Bronchial epithelial cell (primary cell): Measurements from ENCODE around the gene WFIKKN2. TPM values are rescaled to one million over a fixed set of nuclear protein-coding genes. Genes with fewer than 3 reads are reported as not detected.

ENCODE experiments used
- DNase-seq: peaks from one replicate; pipeline ENCODE4 v3.0.0-alpha.2; 2010; ENCODE audit warnings: low read depth
- FAIRE-seq: peaks from 2 replicates; lab custom pipeline; 2011; peaks lifted over from hg19 to GRCh38; lab: Jason Lieb, UNC
- H3K27me3 ChIP-seq: 2 replicates; pipeline ENCODE4 v1.5.1; 2011; ENCODE audit warnings: low read length; ENCODE audit not compliant: control insufficient read depth, insufficient read depth
- H3K36me3 ChIP-seq: 2 replicates; pipeline ENCODE4 v1.5.1; 2011; ENCODE audit warnings: low read length; ENCODE audit not compliant: control insufficient read depth, insufficient read depth
- H3K4me3 ChIP-seq: 2 replicates; pipeline ENCODE4 v1.5.1; 2011; ENCODE audit warnings: mild to moderate bottlenecking, low read depth, low read length, control low read depth
- CTCF ChIP-seq: IDR thresholded peaks from 2 replicates; pipeline ENCODE4 v1.5.1; 2011; ENCODE audit warnings: mild to moderate bottlenecking, moderate library complexity, low read length, control low read depth, inconsistent platforms; ENCODE audit not compliant: insufficient read depth, severe bottlenecking
- total RNA-seq: library from RNA; depleted of rRNA; stranded (reverse); fragments of >200 nt; gene quantifications from 2 replicates; pipeline ENCODE4 v1.2.1, GENCODE V29; 2014

Gene WFIKKN2
- total RNA-seq, 1 donor from 2014 or later: not detected

GRCh38 chr17:50833510-50834428, 1.6 kb upstream of the WFIKKN2 start:
- FAIRE-seq (no peak), DNase-seq (no peak)
- TF ChIP-seq CTCF: no peak
- Histone ChIP-seq H3K36me3 (no peaks in the 10 kb centered on the region), H3K4me3 (no peak overlapping the region), H3K27me3 (no peaks in the 10 kb centered on the region)

- Histone ChIP-seq H3K36me3 (no peaks in the 10 kb centered on the region), H3K4me3 (no peak overlapping the region), H3K27me3 (no peaks in the 10 kb centered on the region)
- FAIRE-seq (peak; percentile 55), DNase-seq (no peak)
- TF ChIP-seq CTCF: no peak
These were observed 721 bp upstream of the WFIKKN2 start for GRCh38 chr17:50834429-50835300.

- no peak for FAIRE-seq
- no peaks in the 10 kb centered on the region for H3K27me3 ChIP-seq
- no peak for TF ChIP-seq CTCF
- H3K4me3 ChIP-seq: no peak overlapping the region
- DNase-seq: no peak
- no peaks in the 10 kb centered on the region for H3K36me3 ChIP-seq
These were observed 1.4 kb downstream of the WFIKKN2 start for GRCh38 chr17:50836826-50837225.

GRCh38 chr17:50837286-50837979, 2.0 kb downstream of the WFIKKN2 start:
- no peak for TF ChIP-seq CTCF
- no peak for DNase-seq

More at GRCh38 chr17:50837286-50837979, 2.0 kb downstream of the WFIKKN2 start:
- peak; percentile 89 for FAIRE-seq
- Histone ChIP-seq H3K27me3 (no peaks in the 10 kb centered on the region), H3K36me3 (no peaks in the 10 kb centered on the region), H3K4me3 (no peak overlapping the region)
